B cell (primary cell): ENCODE data around the gene DHX30. TPM values are rescaled to one million over a fixed set of nuclear protein-coding genes. Genes with fewer than 3 reads are reported as not detected.

ENCODE experiments used
- ATAC-seq: fragments of 200-7000 bp; cut with Tn5 transposase; one replicate; pipeline ENCODE4 v1.10.0; 2021; ENCODE audit warnings: low read depth, mild to moderate bottlenecking, moderate number of reproducible peaks, moderate library complexity
- CTCF ChIA-PET: fragments of 350-600 bp; sonication (Branson Sonifier 250); formaldehyde crosslinking; loops from one replicate; lab custom pipeline; 2021; ENCODE audit warnings: antibody characterized with exemption, inconsistent platforms; lab: Charles Lee
- POLR2A ChIA-PET: fragments of 350-600 bp; sonication (Branson Sonifier 250); formaldehyde crosslinking; loops from one replicate; lab custom pipeline; 2021; ENCODE audit warnings: antibody characterized with exemption; lab: Charles Lee
- DNase-seq: peaks from one replicate; pipeline ENCODE4 v3.0.0; 2013
- H2AFZ ChIP-seq: 2 replicates; pipeline ENCODE4 v1.6.1; 2012; ENCODE audit warnings: mild to moderate bottlenecking, low read depth, low read length; ENCODE audit not compliant: insufficient read depth, poor library complexity, severe bottlenecking
- H3K27ac ChIP-seq, 2 donors: 1 replicate in 1 of 2; 2 replicates in 1 of 2; pipeline ENCODE4 v1.5.1; 2012 to 2013; ENCODE audit warnings: low read length in 2 of 2, mild to moderate bottlenecking in 2 of 2, moderate library complexity in 1 of 2
- H3K27me3 ChIP-seq, 4 experiments: fragments of 200-600 bp in 1 of 4; sonication (generic) in 1 of 4; replicated peaks in 1 of 4; 1 replicate in 2 of 4; 2 replicates in 2 of 4; pipeline versions ENCODE4 v1.6.1 to v1.7.0; 2013 to 2016; ENCODE audit warnings: low read length in 3 of 4, mild to moderate bottlenecking in 2 of 4, mixed read lengths in 1 of 4, moderate library complexity in 1 of 4; ENCODE audit not compliant: insufficient read depth in 4 of 4, control insufficient read depth in 3 of 4; ENCODE audit errors: control extremely low read depth in 1 of 4
- H3K36me3 ChIP-seq, 2 experiments: replicated peaks in 1 of 2; 1 replicate in 1 of 2; 2 replicates in 1 of 2; pipeline versions ENCODE4 v1.6.1 to v1.7.1; 2013; ENCODE audit warnings: low read length in 1 of 2; ENCODE audit not compliant: insufficient read depth in 2 of 2, control insufficient read depth in 1 of 2; ENCODE audit errors: control extremely low read depth in 1 of 2, extremely low read depth in 1 of 2
- H3K4me1 ChIP-seq, 2 donors: fragments of 200-600 bp in 1 of 2; sonication (generic) in 1 of 2; 1 replicate in 1 of 2; 2 replicates in 1 of 2; pipeline versions ENCODE4 v1.5.1 to v1.6.1; 2013 to 2017; ENCODE audit warnings: low read length in 2 of 2; ENCODE audit not compliant: control insufficient read depth in 2 of 2, insufficient read depth in 2 of 2
- H3K4me2 ChIP-seq: replicated peaks from 2 replicates; pipeline ENCODE3; 2012; ENCODE audit warnings: mild to moderate bottlenecking, low read depth, low read length; ENCODE audit not compliant: poor library complexity, severe bottlenecking
- H3K4me3 ChIP-seq, 5 experiments: fragments of 200-600 bp in 1 of 5; sonication (generic) in 1 of 5; 1 replicate in 3 of 5; 2 replicates in 2 of 5; pipeline versions ENCODE4 v1.5.1 to v1.7.0; 2011 to 2016; ENCODE audit warnings: low read length in 4 of 5, mild to moderate bottlenecking in 4 of 5, low read depth in 2 of 5, control low read depth in 1 of 5, moderate library complexity in 1 of 5; ENCODE audit not compliant: insufficient read depth in 1 of 5; ENCODE audit errors: control extremely low read depth in 1 of 5, extremely low read depth in 1 of 5
- H3K79me2 ChIP-seq: fragments of 200-600 bp; sonication (generic); one replicate; pipeline ENCODE4 v1.6.0; 2016; ENCODE audit warnings: low read length; ENCODE audit not compliant: control insufficient read depth, insufficient read depth
- H3K9ac ChIP-seq: fragments of 200-600 bp; sonication (generic); 2 replicates; pipeline ENCODE4 v1.6.1; 2017; ENCODE audit warnings: mild to moderate bottlenecking, low read length, moderate library complexity
- H3K9me3 ChIP-seq, 3 donors: one replicate each; pipeline versions ENCODE4 v1.6.1 to v1.7.1; 2013; ENCODE audit warnings: low read length in 2 of 3; ENCODE audit not compliant: control insufficient read depth in 2 of 3, insufficient read depth in 1 of 3; ENCODE audit errors: control extremely low read depth in 1 of 3
- H4K20me1 ChIP-seq: 2 replicates; pipeline ENCODE4 v1.6.0; 2012; ENCODE audit warnings: mild to moderate bottlenecking, low read length; ENCODE audit not compliant: insufficient read depth, control insufficient read depth, poor library complexity, severe bottlenecking
- H3K27ac Mint-ChIP-seq: one replicate; pipeline ENCODE4 v1.8.0; 2021; ENCODE audit warnings: mixed read lengths
- H3K27me3 Mint-ChIP-seq: one replicate; pipeline ENCODE4 v1.8.0; 2021; ENCODE audit warnings: mixed read lengths
- H3K4me1 Mint-ChIP-seq: one replicate; pipeline ENCODE4 v1.8.0; 2021; ENCODE audit warnings: mixed read lengths
- H3K4me3 Mint-ChIP-seq: one replicate; pipeline ENCODE4 v1.8.0; 2021; ENCODE audit warnings: mixed read lengths
- H3K9me3 Mint-ChIP-seq: one replicate; pipeline ENCODE4 v1.8.0; 2022; ENCODE audit warnings: mixed read lengths; ENCODE audit not compliant: insufficient read depth
- EZH2 ChIP-seq: IDR thresholded peaks from 2 replicates; pipeline ENCODE4 v1.6.1; 2012; ENCODE audit warnings: borderline replicate concordance, low read depth, mild to moderate bottlenecking, moderate library complexity, low read length; ENCODE audit not compliant: insufficient read depth, poor library complexity, severe bottlenecking
- WGBS: methylation state at CpG from one replicate; pipeline ENCODE4 v1.1.5; 2013; ENCODE audit warnings: missing lambda C conversion rate; ENCODE audit not compliant: insufficient coverage; 5-methylcytosine and 5-hydroxymethylcytosine counted together
- intact Hi-C: fragments of 100-400 bp; cut with micrococcal nuclease; formaldehyde crosslinking; loops from one replicate; pipeline ENCODE4 v1.10.0; 2022
- polyA plus RNA-seq: library from polyadenylated mRNA; depleted of rRNA; stranded (reverse); fragments of >200 nt; gene quantifications from 2 replicates; pipeline ENCODE4 v1.2.3, GENCODE V29; 2012
- total RNA-seq, 2 donors: library from RNA; stranded (reverse); fragments of 120-200 nt in 1 of 2; gene quantifications; 1 replicate in 1 of 2; 2 replicates in 1 of 2; pipeline versions ENCODE4 v1.2.3 to v1.2.4, GENCODE V29; 2013 to 2022
- TF ChIP-seq, protein P1 (sequence below): fragments of 200-600 bp; IDR thresholded peaks from one replicate; pipeline ENCODE4 v1.8.0; 2022; ENCODE audit warnings: antibody characterized with exemption, mild to moderate bottlenecking

Gene DHX30
- total and polyA plus RNA-seq, 2 donors (not counting 1 experiment from before 2014, with no cell fraction given) = 77.0 to 81.8 TPM

DNA sequence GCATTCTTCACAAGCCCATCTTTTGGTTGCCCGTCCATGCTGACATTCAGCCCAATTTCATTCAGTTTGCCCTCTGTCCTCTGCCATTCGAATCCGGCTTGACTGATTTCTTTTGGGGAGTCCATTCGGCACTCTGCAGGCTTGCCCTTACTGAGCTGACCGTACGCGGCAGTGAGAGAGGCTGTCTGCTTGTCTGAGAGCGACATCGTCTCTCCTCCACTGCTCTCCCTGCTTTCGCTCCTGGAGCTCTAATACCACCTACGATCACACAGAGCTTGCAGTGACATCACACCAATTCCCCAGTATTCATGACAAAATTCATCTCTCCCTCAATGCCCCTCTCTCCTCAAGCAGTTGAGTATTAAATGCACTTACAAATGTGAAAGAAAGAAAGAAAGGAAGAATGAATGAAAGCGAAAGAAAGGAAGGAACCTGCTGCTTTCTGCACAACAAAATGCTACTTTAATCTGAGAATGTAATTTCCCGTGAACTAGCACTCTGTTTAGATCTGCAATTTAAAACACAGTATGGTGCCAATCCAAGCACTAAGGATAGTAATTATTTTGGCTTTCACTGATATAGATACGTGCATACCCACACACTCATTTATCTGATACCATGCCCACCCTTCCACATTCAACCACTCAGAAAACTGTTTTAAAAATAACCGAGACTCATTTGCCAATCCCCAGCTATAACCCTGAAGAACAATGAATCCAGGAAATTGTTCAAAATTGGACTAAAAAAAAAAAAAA, 89.5 kb downstream of the DHX30 start:
- no peaks in the 10 kb centered on the region for H4K20me1 ChIP-seq
- Mint-ChIP-seq H3K4me1 (no peaks in the 10 kb centered on the region), H3K27ac (no peak overlapping the region), H3K4me3 (no peak overlapping the region), H3K9me3 (no peaks in the 10 kb centered on the region), H3K27me3 (no peaks in the 10 kb centered on the region)
- H2AFZ ChIP-seq = no peak overlapping the region
- H3K4me1 ChIP-seq = no peaks in the 10 kb centered on the region
- DNase-seq (no peak), ATAC-seq (no peak)
- POLR2A ChIA-PET = no interaction called here
- H3K27ac ChIP-seq = no peak overlapping the region
- H3K9me3 ChIP-seq = no peaks in the 10 kb centered on the region
- no peak overlapping the region for H3K4me3 ChIP-seq
- WGBS = over 99% methylated on average over 9 of the region's 15 CpGs
- peaks cover 3 to 18% of the 10 kb centered on the region in 2 experiments for H3K36me3 ChIP-seq
- CTCF ChIA-PET = interaction anchor here (1.2 to 1.4 kb wide), 2 partner anchors 22 to 97 kb away, joined by 3 to 4 read pairs; no protein-coding TSS in a partner anchor
- H3K9ac ChIP-seq = no peak overlapping the region
- no peaks in the 10 kb centered on the region for H3K79me2 ChIP-seq
- no peak overlapping the region for H3K4me2 ChIP-seq
- H3K27me3 ChIP-seq = no peaks in the 10 kb centered on the region
- intact Hi-C loops = no loop called here
- TF ChIP-seq, protein P1, sequence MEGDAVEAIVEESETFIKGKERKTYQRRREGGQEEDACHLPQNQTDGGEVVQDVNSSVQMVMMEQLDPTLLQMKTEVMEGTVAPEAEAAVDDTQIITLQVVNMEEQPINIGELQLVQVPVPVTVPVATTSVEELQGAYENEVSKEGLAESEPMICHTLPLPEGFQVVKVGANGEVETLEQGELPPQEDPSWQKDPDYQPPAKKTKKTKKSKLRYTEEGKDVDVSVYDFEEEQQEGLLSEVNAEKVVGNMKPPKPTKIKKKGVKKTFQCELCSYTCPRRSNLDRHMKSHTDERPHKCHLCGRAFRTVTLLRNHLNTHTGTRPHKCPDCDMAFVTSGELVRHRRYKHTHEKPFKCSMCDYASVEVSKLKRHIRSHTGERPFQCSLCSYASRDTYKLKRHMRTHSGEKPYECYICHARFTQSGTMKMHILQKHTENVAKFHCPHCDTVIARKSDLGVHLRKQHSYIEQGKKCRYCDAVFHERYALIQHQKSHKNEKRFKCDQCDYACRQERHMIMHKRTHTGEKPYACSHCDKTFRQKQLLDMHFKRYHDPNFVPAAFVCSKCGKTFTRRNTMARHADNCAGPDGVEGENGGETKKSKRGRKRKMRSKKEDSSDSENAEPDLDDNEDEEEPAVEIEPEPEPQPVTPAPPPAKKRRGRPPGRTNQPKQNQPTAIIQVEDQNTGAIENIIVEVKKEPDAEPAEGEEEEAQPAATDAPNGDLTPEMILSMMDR = no peak
- no peak for TF ChIP-seq EZH2

DNA sequence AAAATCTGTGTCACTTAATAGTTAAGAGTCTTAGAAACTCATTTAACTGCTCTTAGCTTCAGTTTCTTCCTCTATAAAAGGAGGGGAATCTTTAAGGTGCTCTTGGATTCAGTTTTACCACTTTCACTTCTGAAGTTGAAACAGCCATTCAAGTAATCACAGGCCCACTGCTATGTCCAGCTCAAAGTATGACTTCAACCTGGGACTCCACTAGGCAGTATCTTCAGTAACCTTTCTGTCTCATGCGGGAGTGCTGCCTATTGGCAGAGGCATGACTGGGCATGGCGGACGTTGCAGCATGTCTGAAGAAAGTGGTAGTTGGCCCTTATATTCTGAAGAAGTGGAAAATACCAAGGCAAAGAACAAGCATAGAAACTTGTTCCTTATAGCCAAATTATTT, 92.3 kb downstream of the DHX30 start:
- Histone ChIP-seq H2AFZ (no peak overlapping the region), H3K79me2 (no peaks in the 10 kb centered on the region), H3K36me3 (peaks cover 3 to 18% of the 10 kb centered on the region in 2 experiments), H3K27ac (no peak overlapping the region), H3K4me2 (no peak overlapping the region), H3K9me3 (no peaks in the 10 kb centered on the region), H3K4me1 (no peaks in the 10 kb centered on the region), H3K4me3 (no peak overlapping the region), H3K9ac (no peak overlapping the region), H4K20me1 (no peaks in the 10 kb centered on the region), H3K27me3 (no peaks in the 10 kb centered on the region)
- ATAC-seq (no peak), DNase-seq (no peak)
- Mint-ChIP-seq H3K4me3 (no peak overlapping the region), H3K9me3 (no peaks in the 10 kb centered on the region), H3K4me1 (no peaks in the 10 kb centered on the region), H3K27ac (no peak overlapping the region), H3K27me3 (no peaks in the 10 kb centered on the region)
- ChIA-PET POLR2A (no interaction called here), CTCF (no interaction called here)
- WGBS = 86% methylated on average over 1 of the region's 3 CpGs
- intact Hi-C loops = no loop called here
- TF ChIP-seq, protein P1 = no peak
- no peak for TF ChIP-seq EZH2
